SK-N-SH (cell line): Measurements from ENCODE around the gene SEMA3C.

Experiments used
- ELF1 ChIP-seq: IDR thresholded peaks from 2 replicates; pipeline ENCODE4 v1.4.0; 2012
- EP300 ChIP-seq, 2 experiments: IDR thresholded peaks; 2 replicates each; pipeline versions ENCODE4 v1.4.0 to v1.6.1; 2012; ENCODE audit warnings: borderline replicate concordance in 1 of 2, low read depth in 1 of 2, low read length in 1 of 2
- POLR2AphosphoS5 ChIP-seq: IDR thresholded peaks from 2 replicates; pipeline ENCODE4 v1.6.1; 2012; ENCODE audit warnings: low read depth, low read length
- RFX5 ChIP-seq: IDR thresholded peaks from 2 replicates; pipeline ENCODE4 v1.6.1; 2012; ENCODE audit warnings: mild to moderate bottlenecking, improper control_type of control experiment, low read length
- TAF1 ChIP-seq: IDR thresholded peaks from 2 replicates; pipeline ENCODE4 v1.6.1; 2012; ENCODE audit warnings: low read depth, mild to moderate bottlenecking, low read length, moderate library complexity, borderline replicate concordance
- TCF12 ChIP-seq: IDR thresholded peaks from 2 replicates; pipeline ENCODE4 v1.4.0; 2012
- TF ChIP-seq, protein P1 (sequence below): fragments of 200-600 bp; sonication (generic); IDR thresholded peaks from 2 replicates; pipeline ENCODE4 v1.6.1; 2017; ENCODE audit warnings: antibody characterized with exemption, mild to moderate bottlenecking, moderate library complexity

DNA sequence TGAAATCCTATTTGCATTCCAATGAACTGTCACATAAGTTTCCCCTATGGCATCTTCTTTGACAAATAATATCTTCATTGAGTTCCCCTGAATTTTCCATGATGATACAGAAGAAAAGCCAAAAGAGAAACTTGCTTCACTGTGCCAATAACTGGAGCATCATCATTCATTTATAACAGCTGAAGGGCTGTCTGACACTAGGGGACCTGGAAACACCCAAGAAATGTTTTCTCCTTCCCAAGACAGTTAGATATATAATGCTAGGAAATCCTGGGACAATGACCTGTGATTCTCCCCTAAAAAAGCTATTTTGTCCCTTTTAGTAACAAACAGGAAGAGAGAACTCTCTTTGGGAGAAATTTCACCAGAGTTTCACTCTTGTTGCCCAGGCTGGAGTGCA lies 133.6 kb downstream of the SEMA3C start:
- TF ChIP-seq, protein P1, sequence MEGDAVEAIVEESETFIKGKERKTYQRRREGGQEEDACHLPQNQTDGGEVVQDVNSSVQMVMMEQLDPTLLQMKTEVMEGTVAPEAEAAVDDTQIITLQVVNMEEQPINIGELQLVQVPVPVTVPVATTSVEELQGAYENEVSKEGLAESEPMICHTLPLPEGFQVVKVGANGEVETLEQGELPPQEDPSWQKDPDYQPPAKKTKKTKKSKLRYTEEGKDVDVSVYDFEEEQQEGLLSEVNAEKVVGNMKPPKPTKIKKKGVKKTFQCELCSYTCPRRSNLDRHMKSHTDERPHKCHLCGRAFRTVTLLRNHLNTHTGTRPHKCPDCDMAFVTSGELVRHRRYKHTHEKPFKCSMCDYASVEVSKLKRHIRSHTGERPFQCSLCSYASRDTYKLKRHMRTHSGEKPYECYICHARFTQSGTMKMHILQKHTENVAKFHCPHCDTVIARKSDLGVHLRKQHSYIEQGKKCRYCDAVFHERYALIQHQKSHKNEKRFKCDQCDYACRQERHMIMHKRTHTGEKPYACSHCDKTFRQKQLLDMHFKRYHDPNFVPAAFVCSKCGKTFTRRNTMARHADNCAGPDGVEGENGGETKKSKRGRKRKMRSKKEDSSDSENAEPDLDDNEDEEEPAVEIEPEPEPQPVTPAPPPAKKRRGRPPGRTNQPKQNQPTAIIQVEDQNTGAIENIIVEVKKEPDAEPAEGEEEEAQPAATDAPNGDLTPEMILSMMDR = no peak
- TF ChIP-seq EP300 (IDR thresholded peaks at IDR 0.05; ENCODE audit: borderline replicate concordance in 1 of 2, low read depth in 1 of 2, low read length in 1 of 2) (no peak), TCF12 (no peak), POLR2AphosphoS5 (no peak), ELF1 (no peak), RFX5 (no peak), TAF1 (no peak)
